Epithelial cell of umbilical artery (primary cell): ENCODE measurements around the gene FAT4. TPM values are rescaled to one million over a fixed set of nuclear protein-coding genes. Genes with fewer than 3 reads are reported as not detected.

Experiments
- total RNA-seq: library from RNA; depleted of rRNA; stranded (reverse); fragments of >200 nt; gene quantifications from 2 replicates; pipeline ENCODE4 v1.2.3, GENCODE V29; 2014

Gene FAT4
- 20.1 and 30.1 TPM in 2 replicates for total RNA-seq

GRCh38 chr4:125314676-125315575 lies at the start of gene FAT4:
TSS of gene FAT4 (plus strand) at chr4:125314955. CDS start at chr4:125316412, 1,457 bp downstream.

